Testis (tissue), 2 donors: ENCODE measurements around the gene ZNF28.
"Not testable (repeated sequence)": the region's sequence is repeated elsewhere in the genome, so short reads cannot be mapped to it uniquely, and the experiment has no call there.

Source experiments
- POLR2A ChIP-seq: fragments of 450-650 bp; IDR thresholded peaks from one replicate; pipeline ENCODE4 v1.6.1; 2017; ENCODE audit warnings: antibody characterized with exemption, mild to moderate bottlenecking, moderate library complexity
- TF ChIP-seq, protein P1 (sequence below), 3 experiments: fragments of 450-650 bp in 2 of 3; fragments of 200-600 bp in 1 of 3; sonication (generic) in 1 of 3; IDR thresholded peaks; one replicate each; pipeline ENCODE4 v1.5.1; 2016 to 2019; ENCODE audit warnings: antibody characterized with exemption in 3 of 3, mild to moderate bottlenecking in 2 of 3, moderate library complexity in 1 of 3

DNA sequence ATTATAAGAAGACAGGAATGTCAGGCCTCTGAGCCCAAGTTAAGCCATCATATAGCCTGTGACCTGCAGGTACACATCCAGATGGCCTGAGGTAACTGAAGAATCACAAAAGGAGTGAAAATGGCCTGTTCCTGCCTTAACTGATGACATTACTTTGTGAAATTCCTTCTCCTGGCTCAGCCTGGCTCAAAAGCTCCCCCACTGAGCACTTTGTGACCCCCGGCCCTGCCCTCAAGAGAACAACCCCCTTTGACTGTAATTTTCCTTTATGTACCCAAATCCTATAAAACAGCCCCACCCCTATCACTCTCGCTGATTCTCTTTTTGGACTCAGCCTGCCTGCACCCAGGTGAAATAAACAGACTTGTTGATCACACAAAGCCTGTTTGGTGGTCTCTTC, 65.0 kb downstream of the ZNF28 start:
- TF ChIP-seq, protein P1, sequence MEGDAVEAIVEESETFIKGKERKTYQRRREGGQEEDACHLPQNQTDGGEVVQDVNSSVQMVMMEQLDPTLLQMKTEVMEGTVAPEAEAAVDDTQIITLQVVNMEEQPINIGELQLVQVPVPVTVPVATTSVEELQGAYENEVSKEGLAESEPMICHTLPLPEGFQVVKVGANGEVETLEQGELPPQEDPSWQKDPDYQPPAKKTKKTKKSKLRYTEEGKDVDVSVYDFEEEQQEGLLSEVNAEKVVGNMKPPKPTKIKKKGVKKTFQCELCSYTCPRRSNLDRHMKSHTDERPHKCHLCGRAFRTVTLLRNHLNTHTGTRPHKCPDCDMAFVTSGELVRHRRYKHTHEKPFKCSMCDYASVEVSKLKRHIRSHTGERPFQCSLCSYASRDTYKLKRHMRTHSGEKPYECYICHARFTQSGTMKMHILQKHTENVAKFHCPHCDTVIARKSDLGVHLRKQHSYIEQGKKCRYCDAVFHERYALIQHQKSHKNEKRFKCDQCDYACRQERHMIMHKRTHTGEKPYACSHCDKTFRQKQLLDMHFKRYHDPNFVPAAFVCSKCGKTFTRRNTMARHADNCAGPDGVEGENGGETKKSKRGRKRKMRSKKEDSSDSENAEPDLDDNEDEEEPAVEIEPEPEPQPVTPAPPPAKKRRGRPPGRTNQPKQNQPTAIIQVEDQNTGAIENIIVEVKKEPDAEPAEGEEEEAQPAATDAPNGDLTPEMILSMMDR (IDR thresholded peaks at IDR 0.05), result not testable (repeated sequence)
- TF ChIP-seq POLR2A, result not testable (repeated sequence)
